ENCODE results near the gene SMAGP.

- TF ChIP-seq EZH2 (IDR thresholded peaks at IDR 0.05; ENCODE audit: borderline replicate concordance, low read length): no peak
- TF ChIP-seq CTCF (conservative IDR thresholded peaks at IDR 0.05 in 1 of 2, IDR thresholded peaks at IDR 0.05 in 1 of 2; ENCODE audit: extremely low read depth in 1 of 2, insufficient read depth in 1 of 2, low read depth in 1 of 2, low read length in 2 of 2): no peak
Observed at GRCh38 chr12:51270067-51270950, at the start of gene SMAGP.
